Measurements from ENCODE around the gene DPYD.
A peak's percentile ranks its signal among the peaks of the same experiment; 100 is the strongest.

DPYD gene

GRCh38 chr1:97551113-97551512, 369.7 kb downstream of the DPYD start:
- Mint-ChIP-seq H3K9me3 (no peaks in the 10 kb centered on the region), H3K4me3 (no peak overlapping the region), H3K27me3 (no peaks in the 10 kb centered on the region), H3K4me1 (no peaks in the 10 kb centered on the region), H3K36me3 (no peaks in the 10 kb centered on the region), H3K27ac (no peak overlapping the region)
- no peak for DNase-seq (ENCODE audit: low spot score in 2 of 2)
- ATAC-seq (ENCODE audit: low read depth): no peak

GRCh38 chr1:97545446-97545845, 375.4 kb downstream of the DPYD start:
- H3K9me3 Mint-ChIP-seq: no peaks in the 10 kb centered on the region
- no peaks in the 10 kb centered on the region for H3K27me3 Mint-ChIP-seq
- no peak overlapping the region for H3K4me3 Mint-ChIP-seq
- no peak overlapping the region for H3K27ac Mint-ChIP-seq
- no peaks in the 10 kb centered on the region for H3K4me1 Mint-ChIP-seq
- ATAC-seq (ENCODE audit: low read depth) (no peak), DNase-seq (ENCODE audit: low spot score in 2 of 2) (no peak)
- no peaks in the 10 kb centered on the region for H3K36me3 Mint-ChIP-seq

GRCh38 chr1:97540346-97540888, 380.4 kb downstream of the DPYD start:
- Mint-ChIP-seq H3K4me3 (no peak overlapping the region), H3K36me3 (no peaks in the 10 kb centered on the region), H3K4me1 (no peaks in the 10 kb centered on the region), H3K27me3 (no peaks in the 10 kb centered on the region), H3K27ac (no peak overlapping the region), H3K9me3 (no peaks in the 10 kb centered on the region)
- ATAC-seq (ENCODE audit: low read depth) (no peak), DNase-seq (ENCODE audit: low spot score in 2 of 2) (no peak)

- Mint-ChIP-seq H3K27me3 (no peaks in the 10 kb centered on the region), H3K27ac (no peak overlapping the region), H3K4me1 (no peaks in the 10 kb centered on the region), H3K36me3 (no peaks in the 10 kb centered on the region), H3K4me3 (no peak overlapping the region), H3K9me3 (no peaks in the 10 kb centered on the region)
- ATAC-seq (ENCODE audit: low read depth) (no peak), DNase-seq (ENCODE audit: low spot score in 2 of 2) (no peak)
Observed at GRCh38 chr1:97538113-97538512, 382.7 kb downstream of the DPYD start.

GRCh38 chr1:97533358-97533757, 387.5 kb downstream of the DPYD start:
- H3K27me3 Mint-ChIP-seq: no peaks in the 10 kb centered on the region
- H3K9me3 Mint-ChIP-seq: peaks cover 2% of the 10 kb centered on the region
- no peaks in the 10 kb centered on the region for H3K36me3 Mint-ChIP-seq
- H3K4me1 Mint-ChIP-seq: no peaks in the 10 kb centered on the region
- ATAC-seq (ENCODE audit: low read depth) (no peak), DNase-seq (ENCODE audit: low spot score in 2 of 2) (no peak)
- no peak overlapping the region for H3K4me3 Mint-ChIP-seq
- no peak overlapping the region for H3K27ac Mint-ChIP-seq

GRCh38 chr1:97529600-97529999, 391.2 kb downstream of the DPYD start:
- DNase-seq (ENCODE audit: low spot score in 2 of 2) (no peak), ATAC-seq (ENCODE audit: low read depth) (no peak)
- H3K4me3 Mint-ChIP-seq: no peak overlapping the region
- H3K36me3 Mint-ChIP-seq: no peaks in the 10 kb centered on the region
- peaks cover 5% of the 10 kb centered on the region for H3K9me3 Mint-ChIP-seq
- no peaks in the 10 kb centered on the region for H3K4me1 Mint-ChIP-seq
- H3K27ac Mint-ChIP-seq: peak overlapping the region; percentile 4
- H3K27me3 Mint-ChIP-seq: no peaks in the 10 kb centered on the region

- Mint-ChIP-seq H3K4me3 (no peak overlapping the region), H3K36me3 (peaks cover 3% of the 10 kb centered on the region), H3K27me3 (no peaks in the 10 kb centered on the region), H3K9me3 (peaks cover 7% of the 10 kb centered on the region), H3K27ac (no peak overlapping the region), H3K4me1 (no peaks in the 10 kb centered on the region)
- ATAC-seq (ENCODE audit: low read depth) (no peak), DNase-seq (ENCODE audit: low spot score in 2 of 2) (no peak)
Observed at GRCh38 chr1:97524211-97524610, 396.6 kb downstream of the DPYD start.

- Mint-ChIP-seq H3K9me3 (peaks cover 6% of the 10 kb centered on the region), H3K27me3 (no peaks in the 10 kb centered on the region), H3K4me3 (no peak overlapping the region), H3K27ac (no peak overlapping the region), H3K4me1 (no peaks in the 10 kb centered on the region), H3K36me3 (peaks cover 3% of the 10 kb centered on the region)
- ATAC-seq (ENCODE audit: low read depth) (no peak), DNase-seq (ENCODE audit: low spot score in 2 of 2) (no peak)
Observed at GRCh38 chr1:97516588-97516987, 404.2 kb downstream of the DPYD start.

GRCh38 chr1:97508653-97509218, 412.1 kb downstream of the DPYD start:
- ATAC-seq (ENCODE audit: low read depth): no peak
- Mint-ChIP-seq H3K27me3 (no peaks in the 10 kb centered on the region), H3K4me3 (no peak overlapping the region), H3K9me3 (no peaks in the 10 kb centered on the region), H3K36me3 (peaks cover 3% of the 10 kb centered on the region), H3K4me1 (peaks cover 3% of the 10 kb centered on the region), H3K27ac (no peak overlapping the region)
- DNase-seq (ENCODE audit: low spot score in 2 of 2): no peak

- no peak overlapping the region for H3K4me3 Mint-ChIP-seq
- H3K27me3 Mint-ChIP-seq: no peaks in the 10 kb centered on the region
Observed at GRCh38 chr1:97507863-97508262, 413.0 kb downstream of the DPYD start.

GRCh38 chr1:97506368-97506767, 414.5 kb downstream of the DPYD start:
- H3K27me3 Mint-ChIP-seq: no peaks in the 10 kb centered on the region
- peaks cover 3% of the 10 kb centered on the region for H3K4me1 Mint-ChIP-seq
- DNase-seq (ENCODE audit: low spot score in 2 of 2) (no peak), ATAC-seq (ENCODE audit: low read depth) (no peak)
- H3K27ac Mint-ChIP-seq: no peak overlapping the region
- H3K36me3 Mint-ChIP-seq: peaks cover 3% of the 10 kb centered on the region
- no peaks in the 10 kb centered on the region for H3K9me3 Mint-ChIP-seq
- no peak overlapping the region for H3K4me3 Mint-ChIP-seq

More at GRCh38 chr1:97507863-97508262, 413.0 kb downstream of the DPYD start:
- no peak overlapping the region for H3K27ac Mint-ChIP-seq
- H3K4me1 Mint-ChIP-seq: peaks cover 3% of the 10 kb centered on the region
- ATAC-seq (ENCODE audit: low read depth): no peak
- no peak for DNase-seq (ENCODE audit: low spot score in 2 of 2)
- H3K9me3 Mint-ChIP-seq: no peaks in the 10 kb centered on the region
- peaks cover 3% of the 10 kb centered on the region for H3K36me3 Mint-ChIP-seq

- Mint-ChIP-seq H3K4me3 (no peak overlapping the region), H3K27me3 (no peaks in the 10 kb centered on the region), H3K27ac (no peak overlapping the region), H3K36me3 (peaks cover 3% of the 10 kb centered on the region), H3K9me3 (no peaks in the 10 kb centered on the region), H3K4me1 (peaks cover 3% of the 10 kb centered on the region)
- DNase-seq (ENCODE audit: low spot score in 2 of 2) (no peak), ATAC-seq (ENCODE audit: low read depth) (no peak)
Observed at GRCh38 chr1:97505816-97506215, 415.0 kb downstream of the DPYD start.

GRCh38 chr1:97505289-97505688, 415.5 kb downstream of the DPYD start:
- Mint-ChIP-seq H3K27me3 (no peaks in the 10 kb centered on the region), H3K27ac (no peak overlapping the region), H3K4me3 (no peak overlapping the region), H3K4me1 (peaks cover 3% of the 10 kb centered on the region), H3K9me3 (no peaks in the 10 kb centered on the region), H3K36me3 (peaks cover 3% of the 10 kb centered on the region)
- DNase-seq (ENCODE audit: low spot score in 2 of 2) (no peak), ATAC-seq (ENCODE audit: low read depth) (no peak)

GRCh38 chr1:97502360-97502759, 418.5 kb downstream of the DPYD start:
- Mint-ChIP-seq H3K4me1 (peaks cover 3% of the 10 kb centered on the region), H3K9me3 (no peaks in the 10 kb centered on the region), H3K4me3 (no peak overlapping the region), H3K36me3 (no peaks in the 10 kb centered on the region), H3K27ac (no peak overlapping the region), H3K27me3 (no peaks in the 10 kb centered on the region)
- ATAC-seq (ENCODE audit: low read depth) (no peak), DNase-seq (ENCODE audit: low spot score in 2 of 2) (no peak)

GRCh38 chr1:97501628-97502027, 419.2 kb downstream of the DPYD start:
- Mint-ChIP-seq H3K4me1 (peaks cover 3% of the 10 kb centered on the region), H3K36me3 (no peaks in the 10 kb centered on the region), H3K27ac (no peak overlapping the region), H3K4me3 (no peak overlapping the region), H3K9me3 (no peaks in the 10 kb centered on the region), H3K27me3 (no peaks in the 10 kb centered on the region)
- no peak for ATAC-seq (ENCODE audit: low read depth)
- DNase-seq (ENCODE audit: low spot score in 2 of 2): no peak
